Ishikawa (cell line): ENCODE measurements around the gene L3MBTL1.

Source experiments
- CREB1 ChIP-seq: IDR thresholded peaks from 2 replicates; pipeline ENCODE4 v1.6.1; 2012; ENCODE audit warnings: low read depth
- EP300 ChIP-seq: IDR thresholded peaks from 2 replicates; pipeline ENCODE4 v1.6.1; 2012; ENCODE audit warnings: borderline replicate concordance
- FOXM1 ChIP-seq: IDR thresholded peaks from 2 replicates; pipeline ENCODE4 v1.6.1; 2012; ENCODE audit warnings: low read depth, borderline replicate concordance
- TCF12 ChIP-seq: IDR thresholded peaks from 2 replicates; pipeline ENCODE4 v1.6.1; 2012; ENCODE audit warnings: low read depth
- TEAD4 ChIP-seq: IDR thresholded peaks from 2 replicates; pipeline ENCODE4 v1.6.1; 2012
- TF ChIP-seq, protein P1 (sequence below): IDR thresholded peaks from 2 replicates; pipeline ENCODE4 v1.6.1; 2012
- TF ChIP-seq, protein P2 (sequence below): IDR thresholded peaks from 2 replicates; pipeline ENCODE4 v1.6.1; 2012; ENCODE audit warnings: low read depth, mild to moderate bottlenecking

DNA sequence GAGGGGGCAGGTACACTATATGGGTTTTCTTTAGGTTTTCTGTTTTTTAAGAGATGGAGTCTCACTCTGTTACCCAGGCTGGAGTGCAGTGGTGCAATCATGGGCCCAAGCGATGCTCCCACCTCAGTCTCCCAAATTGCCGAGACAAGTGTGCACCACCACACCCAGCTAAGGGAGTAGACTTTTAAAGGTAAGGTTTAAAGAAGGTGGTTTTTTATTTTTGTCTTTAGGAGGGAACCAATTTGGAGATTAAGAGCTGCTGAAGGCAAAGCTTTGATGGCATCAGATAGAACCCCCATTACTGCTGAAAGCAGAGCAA lies 41.9 kb upstream of the L3MBTL1 start:
- TF ChIP-seq FOXM1, result no peak
- TF ChIP-seq, protein P1, sequence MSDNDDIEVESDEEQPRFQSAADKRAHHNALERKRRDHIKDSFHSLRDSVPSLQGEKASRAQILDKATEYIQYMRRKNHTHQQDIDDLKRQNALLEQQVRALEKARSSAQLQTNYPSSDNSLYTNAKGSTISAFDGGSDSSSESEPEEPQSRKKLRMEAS, result no peak
- TF ChIP-seq, protein P2, sequence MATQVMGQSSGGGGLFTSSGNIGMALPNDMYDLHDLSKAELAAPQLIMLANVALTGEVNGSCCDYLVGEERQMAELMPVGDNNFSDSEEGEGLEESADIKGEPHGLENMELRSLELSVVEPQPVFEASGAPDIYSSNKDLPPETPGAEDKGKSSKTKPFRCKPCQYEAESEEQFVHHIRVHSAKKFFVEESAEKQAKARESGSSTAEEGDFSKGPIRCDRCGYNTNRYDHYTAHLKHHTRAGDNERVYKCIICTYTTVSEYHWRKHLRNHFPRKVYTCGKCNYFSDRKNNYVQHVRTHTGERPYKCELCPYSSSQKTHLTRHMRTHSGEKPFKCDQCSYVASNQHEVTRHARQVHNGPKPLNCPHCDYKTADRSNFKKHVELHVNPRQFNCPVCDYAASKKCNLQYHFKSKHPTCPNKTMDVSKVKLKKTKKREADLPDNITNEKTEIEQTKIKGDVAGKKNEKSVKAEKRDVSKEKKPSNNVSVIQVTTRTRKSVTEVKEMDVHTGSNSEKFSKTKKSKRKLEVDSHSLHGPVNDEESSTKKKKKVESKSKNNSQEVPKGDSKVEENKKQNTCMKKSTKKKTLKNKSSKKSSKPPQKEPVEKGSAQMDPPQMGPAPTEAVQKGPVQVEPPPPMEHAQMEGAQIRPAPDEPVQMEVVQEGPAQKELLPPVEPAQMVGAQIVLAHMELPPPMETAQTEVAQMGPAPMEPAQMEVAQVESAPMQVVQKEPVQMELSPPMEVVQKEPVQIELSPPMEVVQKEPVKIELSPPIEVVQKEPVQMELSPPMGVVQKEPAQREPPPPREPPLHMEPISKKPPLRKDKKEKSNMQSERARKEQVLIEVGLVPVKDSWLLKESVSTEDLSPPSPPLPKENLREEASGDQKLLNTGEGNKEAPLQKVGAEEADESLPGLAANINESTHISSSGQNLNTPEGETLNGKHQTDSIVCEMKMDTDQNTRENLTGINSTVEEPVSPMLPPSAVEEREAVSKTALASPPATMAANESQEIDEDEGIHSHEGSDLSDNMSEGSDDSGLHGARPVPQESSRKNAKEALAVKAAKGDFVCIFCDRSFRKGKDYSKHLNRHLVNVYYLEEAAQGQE, result no peak
- TF ChIP-seq TCF12, result no peak
- no peak for TF ChIP-seq CREB1
- TF ChIP-seq TEAD4, result no peak
- TF ChIP-seq EP300, result no peak
